ENCODE measurements around the gene TM9SF1. TPM values are rescaled to one million over a fixed set of nuclear protein-coding genes. Genes with fewer than 3 reads are reported as not detected.

TM9SF1 gene
- total RNA-seq, 3 donors from 2014 or later (not counting 1 experiment from before 2014, with no cell fraction given) = 15.2 to 32.1 (median 28.7) TPM

DNA sequence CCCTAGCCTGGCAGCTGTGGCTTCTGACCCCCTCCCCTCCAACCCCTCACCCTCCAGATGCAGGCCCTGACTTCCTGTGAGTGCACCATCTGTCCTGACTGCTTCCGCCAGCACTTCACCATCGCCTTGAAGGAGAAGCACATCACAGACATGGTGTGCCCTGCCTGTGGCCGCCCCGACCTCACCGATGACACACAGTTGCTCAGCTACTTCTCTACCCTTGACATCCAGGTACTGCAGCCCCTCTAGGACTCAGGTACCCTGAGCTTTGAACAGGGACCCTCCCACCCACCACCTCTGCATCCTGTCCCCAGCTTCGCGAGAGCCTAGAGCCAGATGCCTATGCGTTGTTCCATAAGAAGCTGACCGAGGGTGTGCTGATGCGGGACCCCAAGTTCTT is 40.1 kb downstream of the TM9SF1 start:
- no peaks in the 10 kb centered on the region for H3K27me3 Mint-ChIP-seq (ENCODE audit: low read depth in 2 of 2)
- no peak overlapping the region for H3K27ac ChIP-seq (ENCODE audit: low read length)
- H3K36me3 ChIP-seq (ENCODE audit: control insufficient read depth, insufficient read depth, low read length) = peaks cover 74% of the 10 kb centered on the region
- no peak overlapping the region for H3K4me3 ChIP-seq (ENCODE audit: low read length)
- ATAC-seq (no peak), DNase-seq (no peak)
- no peaks in the 10 kb centered on the region for H3K9me3 Mint-ChIP-seq
- no peak for TF ChIP-seq CTCF (IDR thresholded peaks at IDR 0.05)
- no peak overlapping the region for H3K4me3 Mint-ChIP-seq
- no peaks in the 10 kb centered on the region for H3K9me3 ChIP-seq (ENCODE audit: control insufficient read depth, insufficient read depth, low read length)
- no peaks in the 10 kb centered on the region for H3K36me3 Mint-ChIP-seq
- peaks cover under 1% of the 10 kb centered on the region for H3K4me1 ChIP-seq (ENCODE audit: control insufficient read depth, insufficient read depth, low read length)
- no peaks in the 10 kb centered on the region for H3K27me3 ChIP-seq (ENCODE audit: control insufficient read depth, insufficient read depth, low read length)
- peak overlapping the region in 1 of 2 donors; percentile 56 for H3K27ac Mint-ChIP-seq
- peaks cover 10 to 15% of the 10 kb centered on the region in 2 donors for H3K4me1 Mint-ChIP-seq
- 97% methylated on average over 10 of the region's 10 CpGs for WGBS (ENCODE audit: insufficient coverage)
- intact Hi-C loops (cut with micrococcal nuclease) = no loop called here

DNA sequence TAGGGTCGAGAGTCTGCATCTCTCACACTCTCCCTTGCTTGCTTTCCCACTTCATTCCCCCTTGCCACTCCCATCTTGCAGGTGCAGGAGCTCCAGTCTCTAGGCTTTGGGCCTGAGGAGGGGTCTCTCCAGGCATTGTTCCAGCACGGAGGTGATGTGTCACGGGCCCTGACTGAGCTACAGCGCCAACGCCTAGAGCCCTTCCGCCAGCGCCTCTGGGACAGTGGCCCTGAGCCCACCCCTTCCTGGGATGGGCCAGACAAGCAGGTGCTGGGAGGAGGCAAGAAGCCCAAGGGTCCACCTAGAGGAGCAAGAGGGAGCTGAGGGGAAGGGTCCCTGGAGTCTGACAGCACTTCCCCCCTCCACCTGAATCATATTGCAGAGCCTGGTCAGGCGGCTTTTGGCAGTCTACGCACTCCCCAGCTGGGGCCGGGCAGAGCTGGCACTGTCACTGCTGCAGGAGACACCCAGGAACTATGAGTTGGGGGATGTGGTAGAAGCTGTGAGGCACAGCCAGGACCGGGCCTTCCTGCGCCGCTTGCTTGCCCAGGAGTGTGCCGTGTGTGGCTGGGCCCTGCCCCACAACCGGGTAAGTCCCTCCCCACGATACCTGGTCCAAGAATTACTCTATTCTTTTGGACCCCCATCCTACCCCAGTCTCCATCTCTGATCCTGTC is 43.7 kb downstream of the TM9SF1 start:
- Mint-ChIP-seq H3K27me3 (ENCODE audit: low read depth in 2 of 2) (no peaks in the 10 kb centered on the region), H3K4me3 (no peak overlapping the region), H3K4me1 (peaks cover 33 to 43% of the 10 kb centered on the region in 2 donors), H3K9me3 (no peaks in the 10 kb centered on the region), H3K36me3 (no peaks in the 10 kb centered on the region), H3K27ac (no peak overlapping the region)
- 98% methylated on average over 16 of the region's 16 CpGs for WGBS (ENCODE audit: insufficient coverage)
- no peak for TF ChIP-seq CTCF (IDR thresholded peaks at IDR 0.05)
- DNase-seq = no peak
- Histone ChIP-seq H3K9me3 (ENCODE audit: control insufficient read depth, insufficient read depth, low read length) (no peaks in the 10 kb centered on the region), H3K36me3 (ENCODE audit: control insufficient read depth, insufficient read depth, low read length) (peaks cover 58% of the 10 kb centered on the region), H3K4me3 (ENCODE audit: low read length) (no peak overlapping the region), H3K27ac (ENCODE audit: low read length) (no peak overlapping the region), H3K4me1 (ENCODE audit: control insufficient read depth, insufficient read depth, low read length) (peaks cover 12% of the 10 kb centered on the region), H3K27me3 (ENCODE audit: control insufficient read depth, insufficient read depth, low read length) (no peaks in the 10 kb centered on the region)
- no peak for ATAC-seq
- intact Hi-C loops (cut with micrococcal nuclease) = no loop called here

DNA sequence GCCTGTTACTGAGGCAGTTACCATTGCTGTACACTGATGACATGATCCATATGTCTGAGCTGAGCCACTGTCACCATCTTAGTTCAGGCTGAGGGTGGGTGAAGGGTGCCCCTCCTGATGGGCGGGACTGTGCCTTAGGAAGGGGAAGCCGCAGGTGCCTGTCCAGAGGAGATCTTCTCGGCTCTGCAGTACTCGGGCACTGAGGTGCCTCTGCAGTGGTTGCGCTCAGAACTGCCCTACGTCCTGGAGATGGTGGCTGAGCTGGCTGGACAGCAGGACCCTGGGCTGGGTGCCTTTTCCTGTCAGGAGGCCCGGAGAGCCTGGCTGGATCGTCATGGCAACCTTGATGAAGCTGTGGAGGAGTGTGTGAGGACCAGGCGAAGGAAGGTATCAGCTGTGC is 44.2 kb downstream of the TM9SF1 start:
- Mint-ChIP-seq H3K27ac (no peak overlapping the region), H3K4me3 (no peak overlapping the region), H3K9me3 (no peaks in the 10 kb centered on the region), H3K27me3 (ENCODE audit: low read depth in 2 of 2) (no peaks in the 10 kb centered on the region), H3K4me1 (peaks cover 34 to 49% of the 10 kb centered on the region in 2 donors), H3K36me3 (no peaks in the 10 kb centered on the region)
- Histone ChIP-seq H3K36me3 (ENCODE audit: control insufficient read depth, insufficient read depth, low read length) (peaks cover 54% of the 10 kb centered on the region), H3K4me3 (ENCODE audit: low read length) (no peak overlapping the region), H3K27ac (ENCODE audit: low read length) (no peak overlapping the region), H3K4me1 (ENCODE audit: control insufficient read depth, insufficient read depth, low read length) (peaks cover 16% of the 10 kb centered on the region), H3K27me3 (ENCODE audit: control insufficient read depth, insufficient read depth, low read length) (no peaks in the 10 kb centered on the region), H3K9me3 (ENCODE audit: control insufficient read depth, insufficient read depth, low read length) (no peaks in the 10 kb centered on the region)
- intact Hi-C loops (cut with micrococcal nuclease) = no loop called here
- DNase-seq (no peak), ATAC-seq (no peak)
- 97% methylated on average over 9 of the region's 9 CpGs for WGBS (ENCODE audit: insufficient coverage)
- no peak for TF ChIP-seq CTCF (IDR thresholded peaks at IDR 0.05)

DNA sequence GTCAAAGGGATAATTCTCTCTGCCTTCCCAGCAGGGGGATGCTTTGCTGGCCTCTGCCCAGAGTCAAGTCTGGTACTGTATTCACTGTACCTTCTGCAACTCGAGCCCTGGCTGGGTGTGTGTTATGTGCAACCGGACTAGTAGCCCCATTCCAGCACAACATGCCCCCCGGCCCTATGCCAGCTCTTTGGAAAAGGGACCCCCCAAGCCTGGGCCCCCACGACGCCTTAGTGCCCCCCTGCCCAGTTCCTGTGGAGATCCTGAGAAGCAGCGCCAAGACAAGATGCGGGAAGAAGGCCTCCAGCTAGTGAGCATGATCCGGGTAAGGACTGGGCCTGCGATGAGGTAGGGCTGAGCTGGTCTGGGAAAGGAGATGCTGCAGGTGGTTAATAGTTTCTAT is 44.7 kb downstream of the TM9SF1 start:
- H3K9me3 ChIP-seq (ENCODE audit: control insufficient read depth, insufficient read depth, low read length) = no peaks in the 10 kb centered on the region
- Mint-ChIP-seq H3K27ac (no peak overlapping the region), H3K9me3 (no peaks in the 10 kb centered on the region), H3K4me3 (no peak overlapping the region), H3K27me3 (ENCODE audit: low read depth in 2 of 2) (no peaks in the 10 kb centered on the region), H3K4me1 (peaks cover 38 to 49% of the 10 kb centered on the region in 2 donors), H3K36me3 (no peaks in the 10 kb centered on the region)
- H3K36me3 ChIP-seq (ENCODE audit: control insufficient read depth, insufficient read depth, low read length) = peaks cover 50% of the 10 kb centered on the region
- no peak overlapping the region for H3K27ac ChIP-seq (ENCODE audit: low read length)
- no peaks in the 10 kb centered on the region for H3K27me3 ChIP-seq (ENCODE audit: control insufficient read depth, insufficient read depth, low read length)
- peaks cover 20% of the 10 kb centered on the region for H3K4me1 ChIP-seq (ENCODE audit: control insufficient read depth, insufficient read depth, low read length)
- DNase-seq = no peak
- no peak for TF ChIP-seq CTCF (IDR thresholded peaks at IDR 0.05)
- ATAC-seq = no peak
- WGBS (ENCODE audit: insufficient coverage) = 95% methylated on average over 9 of the region's 9 CpGs
- intact Hi-C loops (cut with micrococcal nuclease) = no loop called here
- H3K4me3 ChIP-seq (ENCODE audit: low read length) = no peak overlapping the region

All from natural killer cell (primary cell).